GM13977 (cell line): ENCODE data around the gene DDA1.

ENCODE experiments used
- DNase-seq: peaks from one replicate; pipeline ENCODE4 v3.0.0; 2012; ENCODE audit warnings: low spot score
- in situ Hi-C: fragments of 300-500 bp; cut with MboI; formaldehyde crosslinking; loops from one replicate; pipeline ENCODE4 v1.12.0; 2022; ENCODE audit warnings: low sequenced_read_pairs, low pct_unique_long_range_greater_than_20kb, mixed read lengths, inconsistent platforms; ENCODE audit not compliant: unreplicated experiment
- TF ChIP-seq, protein P1 (sequence below): IDR thresholded peaks from 2 replicates; pipeline ENCODE4 v1.5.1; 2012; ENCODE audit warnings: mild to moderate bottlenecking, control low read depth; ENCODE audit not compliant: insufficient read depth; ENCODE audit errors: extremely low read depth, missing control alignments

Gene DDA1

DNA sequence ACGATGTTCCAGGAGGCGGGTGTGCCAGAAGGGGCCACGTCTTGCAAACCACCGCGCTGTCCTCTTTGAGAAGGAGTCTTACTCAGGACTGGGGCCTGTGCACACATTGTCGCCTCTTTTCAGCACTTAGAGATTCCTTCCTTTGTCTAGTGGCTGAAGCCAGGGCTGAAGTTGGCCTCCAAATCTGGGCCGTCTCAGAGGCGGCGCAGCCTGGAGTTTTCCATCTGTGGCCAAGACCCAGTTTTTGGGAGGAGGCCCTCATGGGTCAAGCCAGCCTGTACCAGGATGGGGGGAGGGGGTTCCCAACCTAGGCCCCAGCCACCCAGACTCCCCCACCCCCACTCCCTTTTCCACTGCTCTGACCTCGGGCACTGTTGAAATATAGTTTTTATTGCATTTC, 13.5 kb downstream of the DDA1 start:
- no peak for DNase-seq
- in situ Hi-C loops: no loop called here
- TF ChIP-seq, protein P1, sequence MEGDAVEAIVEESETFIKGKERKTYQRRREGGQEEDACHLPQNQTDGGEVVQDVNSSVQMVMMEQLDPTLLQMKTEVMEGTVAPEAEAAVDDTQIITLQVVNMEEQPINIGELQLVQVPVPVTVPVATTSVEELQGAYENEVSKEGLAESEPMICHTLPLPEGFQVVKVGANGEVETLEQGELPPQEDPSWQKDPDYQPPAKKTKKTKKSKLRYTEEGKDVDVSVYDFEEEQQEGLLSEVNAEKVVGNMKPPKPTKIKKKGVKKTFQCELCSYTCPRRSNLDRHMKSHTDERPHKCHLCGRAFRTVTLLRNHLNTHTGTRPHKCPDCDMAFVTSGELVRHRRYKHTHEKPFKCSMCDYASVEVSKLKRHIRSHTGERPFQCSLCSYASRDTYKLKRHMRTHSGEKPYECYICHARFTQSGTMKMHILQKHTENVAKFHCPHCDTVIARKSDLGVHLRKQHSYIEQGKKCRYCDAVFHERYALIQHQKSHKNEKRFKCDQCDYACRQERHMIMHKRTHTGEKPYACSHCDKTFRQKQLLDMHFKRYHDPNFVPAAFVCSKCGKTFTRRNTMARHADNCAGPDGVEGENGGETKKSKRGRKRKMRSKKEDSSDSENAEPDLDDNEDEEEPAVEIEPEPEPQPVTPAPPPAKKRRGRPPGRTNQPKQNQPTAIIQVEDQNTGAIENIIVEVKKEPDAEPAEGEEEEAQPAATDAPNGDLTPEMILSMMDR: no peak

DNA sequence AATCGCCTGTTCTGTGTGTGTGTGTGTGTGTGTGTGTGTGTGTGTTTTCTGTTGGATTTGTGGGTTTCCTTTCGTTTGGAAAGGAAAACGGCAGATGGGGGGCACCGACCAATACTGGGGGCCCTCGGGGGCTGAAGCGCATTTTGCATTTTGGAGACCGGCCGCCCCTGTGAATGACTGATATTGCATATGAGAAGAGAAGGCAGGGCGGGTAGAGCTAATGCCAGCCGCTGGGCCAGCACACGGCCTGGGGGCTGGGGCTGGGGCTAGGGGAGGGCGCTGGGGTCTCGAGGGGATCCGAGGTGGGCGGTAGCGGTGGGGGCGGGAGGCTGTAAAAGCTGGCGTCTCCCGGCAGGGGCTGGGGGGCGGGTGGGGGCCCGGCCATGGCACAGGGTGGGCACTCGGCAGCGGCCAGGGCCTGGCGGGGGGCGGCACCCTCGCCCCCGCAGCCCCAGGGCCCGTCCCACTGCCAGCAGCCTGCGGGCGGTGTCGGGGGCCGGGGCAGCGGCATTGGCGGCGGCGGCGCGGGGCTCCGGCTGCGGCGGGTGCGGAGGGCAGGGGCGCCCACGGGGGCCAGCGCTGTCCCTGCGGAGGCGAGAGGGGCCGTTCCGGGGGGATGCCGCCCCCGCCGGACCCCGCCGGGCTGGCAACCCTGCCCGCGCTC, 14.1 kb downstream of the DDA1 start:
- in situ Hi-C loops: no loop called here
- TF ChIP-seq, protein P1: no peak
- DNase-seq: peak; percentile 53

DNA sequence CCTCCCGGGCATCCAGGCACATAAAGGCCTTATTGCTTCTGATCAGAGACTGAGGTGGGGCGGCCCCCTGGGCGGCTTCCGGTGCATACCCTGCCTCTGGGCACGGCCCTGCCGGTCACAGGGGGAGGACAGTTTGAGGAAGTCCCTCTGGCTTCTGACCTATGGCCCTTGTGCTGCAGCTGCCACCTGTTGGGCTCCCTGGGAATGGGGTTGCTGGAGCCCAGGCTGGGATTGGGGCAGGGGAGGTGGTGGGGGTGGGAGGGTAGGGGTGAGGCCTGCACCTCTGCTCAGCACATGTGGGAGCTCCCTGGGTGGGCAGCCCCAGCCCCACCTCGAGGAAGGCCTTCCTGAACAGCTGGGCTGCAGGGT, 14.6 kb downstream of the DDA1 start:
- in situ Hi-C loops: no loop called here
- TF ChIP-seq, protein P1: peak; percentile 8
- DNase-seq: peak; percentile 72

DNA sequence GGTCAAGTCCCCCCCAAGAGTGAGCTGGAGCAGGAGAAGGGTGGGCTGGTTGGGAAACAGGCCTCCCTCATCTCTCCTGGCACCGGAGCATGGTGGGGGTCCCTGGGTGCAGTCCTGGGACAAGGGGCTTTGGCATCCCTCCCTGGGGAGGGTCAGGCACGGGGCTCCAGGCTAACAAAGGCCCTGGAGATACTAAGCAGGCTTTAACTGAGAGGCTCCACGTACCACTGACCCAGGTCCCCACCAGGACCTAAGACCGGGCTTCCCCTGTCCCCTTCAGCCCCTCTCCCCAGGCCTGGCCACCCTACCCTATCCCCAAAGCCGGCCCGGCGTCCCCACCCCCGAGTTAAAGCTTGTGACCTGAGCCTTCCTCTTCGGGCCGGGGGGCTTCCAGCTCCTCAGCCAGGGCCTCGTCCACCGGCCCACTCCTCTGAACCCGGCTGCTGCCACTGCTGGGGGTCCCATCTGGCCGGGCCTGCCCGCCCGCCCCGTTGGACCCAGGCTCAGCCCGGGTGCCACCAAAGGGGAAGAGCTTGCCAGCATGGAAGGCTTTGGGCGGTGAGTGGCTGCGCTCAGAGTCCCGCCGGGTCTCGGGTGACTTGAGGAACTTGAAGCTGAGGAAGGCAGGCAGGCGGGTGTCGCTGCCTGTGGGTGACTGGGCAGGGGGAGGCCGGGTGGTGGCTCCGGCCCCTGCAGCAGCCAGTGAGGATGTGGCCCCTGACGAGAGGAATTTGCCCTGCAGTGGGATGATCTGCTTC, 15.2 kb downstream of the DDA1 start:
- in situ Hi-C loops: no loop called here
- TF ChIP-seq, protein P1: no peak
- peak; percentile 41 for DNase-seq

DNA sequence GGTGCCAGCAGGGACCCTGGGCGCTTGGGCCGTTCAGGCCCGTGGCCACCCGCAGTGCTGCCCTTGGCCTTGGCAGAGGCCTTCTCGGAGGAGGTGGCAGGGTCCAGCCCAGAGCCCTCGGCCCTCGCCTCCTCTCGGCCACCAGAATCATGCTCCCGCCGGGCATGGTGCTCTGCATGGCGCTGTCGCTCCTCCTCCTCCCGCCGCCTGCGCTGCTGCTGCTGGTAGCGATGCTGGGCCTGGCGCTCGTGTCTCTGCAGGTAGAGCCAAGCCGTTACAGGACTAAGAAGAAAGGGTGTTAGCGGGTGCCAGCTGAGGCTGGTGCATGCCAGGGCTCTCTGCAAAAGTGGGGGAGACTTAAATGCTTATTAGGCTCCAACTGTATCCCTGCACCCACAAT, 15.8 kb downstream of the DDA1 start:
- no peak for DNase-seq
- TF ChIP-seq, protein P1: no peak

DNA sequence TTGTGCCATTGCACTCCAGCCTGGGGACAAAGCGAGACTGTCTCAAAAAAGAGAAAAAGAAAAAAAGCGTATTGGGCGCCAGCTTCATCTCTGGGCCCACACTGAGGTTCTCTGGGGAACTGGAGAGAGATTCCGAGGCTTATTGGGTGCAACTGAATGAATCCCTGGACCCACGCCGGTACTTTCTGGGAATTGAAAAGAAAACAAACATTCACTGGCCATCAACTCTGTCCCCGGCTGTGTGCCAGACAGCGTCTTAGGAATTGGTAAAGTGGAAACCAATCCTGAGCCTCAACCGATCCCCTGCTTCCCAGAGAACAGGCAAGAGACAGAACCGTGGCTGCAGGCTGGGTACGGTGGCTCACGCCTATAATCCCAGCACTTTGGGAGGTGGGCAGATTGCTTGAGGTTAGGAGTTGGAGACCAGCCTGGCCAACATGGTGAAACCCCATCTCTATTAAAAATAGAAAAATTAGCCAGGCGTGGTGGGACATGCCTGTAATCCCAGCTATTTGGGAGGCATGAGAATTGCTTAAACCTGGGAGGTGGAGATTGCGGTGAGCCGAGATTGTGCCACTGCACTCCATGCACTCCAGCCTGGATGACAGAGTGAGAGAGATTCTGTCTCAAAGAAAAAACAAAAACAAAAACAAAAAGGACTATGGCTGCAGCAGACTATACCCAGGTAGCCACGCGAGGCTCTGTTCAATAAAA, 16.7 kb downstream of the DDA1 start:
- DNase-seq: no peak
- in situ Hi-C loops: no loop called here
- TF ChIP-seq, protein P1: no peak

More for the DNA sequence above, 15.8 kb downstream of the DDA1 start:
- in situ Hi-C loops: no loop called here
